Sigmoid colon (tissue), 4 donors: ENCODE measurements around the gene ZFHX3.

Experiments used
- EP300 ChIP-seq, 4 donors: sonication (generic); formaldehyde crosslinking; IDR thresholded peaks; one replicate each; pipeline ENCODE4 v1.6.1; 2017; ENCODE audit warnings: antibody characterized with exemption in 4 of 4
- TF ChIP-seq, protein P1 (sequence below), 4 experiments: fragments of 450-650 bp in 3 of 4; fragments of 200-600 bp in 1 of 4; IDR thresholded peaks; one replicate each; pipeline ENCODE4 v1.5.1; 2016 to 2019; ENCODE audit warnings: antibody characterized with exemption in 4 of 4, mild to moderate bottlenecking in 3 of 4, moderate library complexity in 2 of 4

DNA sequence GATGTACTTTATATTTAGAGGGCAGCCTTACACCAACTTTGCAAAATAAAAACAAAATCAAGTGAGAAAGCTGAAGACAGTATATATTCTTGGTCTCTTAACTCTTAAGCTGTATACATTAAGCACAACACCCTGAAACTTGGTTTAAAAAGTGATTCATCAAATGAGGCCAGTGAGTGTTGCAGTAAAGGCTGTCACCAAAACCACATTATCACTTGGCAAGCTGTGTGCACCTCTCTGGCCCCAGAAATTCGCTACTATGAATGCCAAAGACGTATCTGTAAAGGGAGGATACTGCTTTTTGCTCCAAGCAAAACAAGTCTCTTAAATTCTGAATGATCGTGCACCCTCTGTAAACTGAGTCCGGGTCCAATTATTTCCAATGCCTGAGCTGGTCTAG, 163.9 kb downstream of the ZFHX3 start:
- TF ChIP-seq, protein P1, sequence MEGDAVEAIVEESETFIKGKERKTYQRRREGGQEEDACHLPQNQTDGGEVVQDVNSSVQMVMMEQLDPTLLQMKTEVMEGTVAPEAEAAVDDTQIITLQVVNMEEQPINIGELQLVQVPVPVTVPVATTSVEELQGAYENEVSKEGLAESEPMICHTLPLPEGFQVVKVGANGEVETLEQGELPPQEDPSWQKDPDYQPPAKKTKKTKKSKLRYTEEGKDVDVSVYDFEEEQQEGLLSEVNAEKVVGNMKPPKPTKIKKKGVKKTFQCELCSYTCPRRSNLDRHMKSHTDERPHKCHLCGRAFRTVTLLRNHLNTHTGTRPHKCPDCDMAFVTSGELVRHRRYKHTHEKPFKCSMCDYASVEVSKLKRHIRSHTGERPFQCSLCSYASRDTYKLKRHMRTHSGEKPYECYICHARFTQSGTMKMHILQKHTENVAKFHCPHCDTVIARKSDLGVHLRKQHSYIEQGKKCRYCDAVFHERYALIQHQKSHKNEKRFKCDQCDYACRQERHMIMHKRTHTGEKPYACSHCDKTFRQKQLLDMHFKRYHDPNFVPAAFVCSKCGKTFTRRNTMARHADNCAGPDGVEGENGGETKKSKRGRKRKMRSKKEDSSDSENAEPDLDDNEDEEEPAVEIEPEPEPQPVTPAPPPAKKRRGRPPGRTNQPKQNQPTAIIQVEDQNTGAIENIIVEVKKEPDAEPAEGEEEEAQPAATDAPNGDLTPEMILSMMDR (IDR thresholded peaks at IDR 0.05) = no peak
- TF ChIP-seq EP300 (IDR thresholded peaks at IDR 0.05) = no peak
